NK-92 (cell line): ENCODE measurements around the gene CSNK1G3.

Source experiments
- DNase-seq: peaks from one replicate; lab custom pipeline; 2025; ENCODE audit not compliant: unreplicated experiment; lab: John Stamatoyannopoulos, UW

Gene CSNK1G3

GRCh38 chr5:123512611-123513461 lies 859 bp downstream of the CSNK1G3 start:
- no peak for DNase-seq

DNA sequence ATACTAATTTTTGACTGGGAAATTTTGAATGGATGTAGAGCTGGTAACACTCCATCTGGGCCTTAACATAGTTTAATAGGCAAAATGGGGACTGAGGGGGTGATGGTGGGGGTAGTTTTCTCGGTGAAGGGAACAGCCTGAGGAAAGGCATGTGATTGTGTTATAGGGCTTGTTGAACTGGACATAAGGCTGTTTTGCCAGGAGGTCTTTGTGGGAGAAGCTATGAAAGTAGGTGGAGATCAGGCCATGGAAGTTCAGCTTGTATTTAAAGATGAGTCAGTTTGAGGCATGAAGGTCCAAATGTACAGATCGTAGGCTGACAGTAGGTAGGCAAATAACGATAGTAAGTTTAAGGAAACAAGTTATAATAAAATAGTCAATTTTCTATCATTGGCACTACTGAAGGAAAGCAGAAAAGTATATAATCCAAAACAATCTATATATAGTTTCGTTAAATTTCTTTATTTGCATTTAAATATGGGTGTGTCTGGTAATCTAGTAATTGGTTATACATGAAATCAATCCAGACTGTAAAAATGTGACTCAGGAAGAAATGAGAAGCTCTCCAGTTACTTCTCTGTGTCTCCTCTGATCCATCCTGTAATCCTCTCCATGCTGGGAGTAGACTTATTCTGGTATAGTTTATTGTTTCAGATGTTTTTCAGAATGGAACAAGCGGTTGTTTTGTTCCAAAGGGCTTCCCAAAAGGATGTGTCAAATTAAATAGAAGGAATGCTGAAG lies 2.8 kb downstream of the CSNK1G3 start:
- DNase-seq = no peak

- no peak for DNase-seq
Observed at GRCh38 chr5:123515904-123516303, 3.9 kb downstream of the CSNK1G3 start.

DNA sequence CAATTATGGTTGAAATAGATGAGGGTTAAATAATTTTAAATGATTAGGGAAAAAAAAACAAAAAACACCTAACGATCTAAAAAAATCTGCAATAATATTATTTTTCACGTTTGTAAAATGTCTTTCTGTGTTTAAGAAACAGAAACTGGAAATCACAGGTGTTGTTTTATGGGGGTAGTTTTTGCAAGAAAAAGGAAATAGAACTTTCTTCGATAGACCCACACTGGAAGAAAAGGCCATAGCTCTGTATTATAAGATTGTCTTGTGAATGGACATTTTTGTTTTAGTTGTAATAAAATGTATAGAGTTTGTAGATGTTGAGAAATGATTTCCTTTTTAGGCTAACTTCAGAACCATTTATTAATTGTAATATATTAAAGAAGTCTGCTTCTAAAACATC lies 5.5 kb downstream of the CSNK1G3 start:
- DNase-seq = no peak

- no peak for DNase-seq
Observed at GRCh38 chr5:123518111-123518510, 6.1 kb downstream of the CSNK1G3 start.

- DNase-seq = no peak
Observed at GRCh38 chr5:123520677-123521247, 8.8 kb downstream of the CSNK1G3 start.

DNA sequence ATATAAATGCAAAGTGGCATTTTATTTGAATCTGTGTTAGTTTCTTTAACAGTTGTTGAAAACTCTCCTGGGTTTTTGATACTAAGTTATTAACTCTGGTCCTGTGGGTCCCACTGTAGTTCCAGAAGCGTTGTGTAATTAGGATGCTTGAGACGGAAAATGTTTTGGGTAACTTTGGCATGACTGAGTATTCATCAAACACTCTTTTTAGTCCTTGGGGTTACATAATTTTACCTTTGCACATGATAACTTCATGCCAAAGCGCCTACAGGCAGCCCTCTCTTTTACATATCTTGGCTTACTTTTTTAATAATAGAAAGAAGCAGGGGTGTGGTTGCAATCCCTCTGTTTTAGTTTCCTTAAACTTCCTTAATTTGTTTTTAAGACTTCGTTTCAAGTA lies 12.2 kb downstream of the CSNK1G3 start:
- no peak for DNase-seq

DNA sequence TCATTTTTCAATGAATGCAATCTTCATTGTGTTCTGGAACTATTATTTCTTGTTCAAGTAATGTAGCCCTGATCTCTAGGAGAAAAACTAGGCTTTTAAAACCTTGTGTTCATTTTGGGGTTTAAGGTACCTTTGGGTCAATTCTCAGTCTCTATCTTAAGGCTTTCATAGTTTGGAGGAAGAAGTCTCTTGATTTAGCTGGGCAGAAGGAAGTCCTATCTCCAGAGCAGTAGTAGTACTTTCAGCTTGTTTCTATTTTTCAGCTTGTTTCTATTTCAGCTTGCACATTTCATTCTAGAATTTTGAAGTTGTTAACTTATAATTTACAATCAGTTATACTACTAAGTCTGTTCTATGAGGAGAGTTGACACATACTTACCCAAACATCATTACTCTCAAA lies 15.2 kb downstream of the CSNK1G3 start:
- no peak for DNase-seq

GRCh38 chr5:123528065-123528464 lies 16.1 kb downstream of the CSNK1G3 start:
- DNase-seq = no peak

GRCh38 chr5:123528878-123529277 lies 16.9 kb downstream of the CSNK1G3 start:
- no peak for DNase-seq

GRCh38 chr5:123530728-123531127 lies 18.8 kb downstream of the CSNK1G3 start:
- no peak for DNase-seq

DNA sequence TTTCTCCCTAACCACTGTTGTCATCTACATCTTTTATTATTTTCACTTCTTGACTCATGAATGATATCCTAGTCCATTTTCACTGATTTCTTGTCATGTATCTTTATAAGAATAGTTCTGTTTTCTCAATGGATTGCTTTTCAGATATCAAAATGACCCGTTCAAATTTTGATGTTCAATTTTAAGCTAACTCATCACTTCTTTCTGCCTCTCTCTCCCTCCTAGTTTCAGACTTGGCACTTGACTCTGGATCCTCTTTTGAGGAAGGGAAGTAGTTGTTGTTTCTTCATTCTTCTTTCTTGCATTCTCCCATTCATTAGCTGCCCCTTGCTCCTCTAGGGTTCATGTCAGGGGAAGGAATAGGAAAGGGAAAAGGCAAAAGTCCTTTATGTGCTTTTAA lies 23.7 kb downstream of the CSNK1G3 start:
- DNase-seq = no peak

GRCh38 chr5:123537256-123537655 lies 25.3 kb downstream of the CSNK1G3 start:
- no peak for DNase-seq

GRCh38 chr5:123537845-123538244 lies 25.9 kb downstream of the CSNK1G3 start:
- no peak for DNase-seq

- DNase-seq = no peak
Observed at GRCh38 chr5:123538670-123539459, 26.9 kb downstream of the CSNK1G3 start.

- no peak for DNase-seq
Observed at GRCh38 chr5:123540534-123540933, 28.6 kb downstream of the CSNK1G3 start.

DNA sequence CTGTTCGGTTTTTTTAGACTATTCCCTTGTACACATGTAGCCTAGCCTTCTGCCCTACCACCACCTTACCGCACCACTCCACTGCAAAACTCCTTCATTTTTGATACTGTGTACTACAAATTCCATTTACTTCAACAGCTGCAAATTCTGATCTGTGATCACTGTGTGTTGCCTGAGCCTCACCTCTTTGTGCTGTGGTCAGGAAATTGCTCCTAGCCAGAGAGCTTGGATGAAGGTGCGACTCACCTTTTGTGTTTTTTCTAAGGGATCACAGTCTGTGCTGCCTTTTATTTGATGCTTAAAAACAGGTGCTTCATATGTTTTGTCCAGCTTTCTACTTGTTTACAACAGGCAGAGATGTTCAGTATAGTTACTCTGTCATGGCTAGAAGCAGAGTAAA lies 31.5 kb downstream of the CSNK1G3 start:
- no peak for DNase-seq

DNA sequence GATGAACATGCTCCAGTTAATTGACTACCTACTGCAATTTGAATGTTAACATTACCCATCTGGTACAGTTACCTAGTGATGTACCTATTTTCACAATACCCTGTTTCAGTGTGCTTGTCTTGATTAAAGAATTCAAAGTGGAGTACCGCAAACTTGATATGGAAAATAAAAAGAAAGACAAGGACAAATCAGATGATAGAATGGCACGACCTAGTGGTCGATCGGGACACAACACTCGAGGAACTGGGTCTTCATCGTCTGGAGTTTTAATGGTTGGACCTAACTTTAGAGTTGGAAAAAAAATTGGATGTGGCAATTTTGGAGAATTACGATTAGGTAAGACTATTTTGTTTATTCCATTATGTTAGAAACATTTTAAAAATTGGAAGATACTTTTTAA lies 33.5 kb downstream of the CSNK1G3 start:
- no peak for DNase-seq

- DNase-seq = no peak
Observed at GRCh38 chr5:123546657-123547056, 34.7 kb downstream of the CSNK1G3 start.

- DNase-seq = no peak
Observed at GRCh38 chr5:123549256-123549904, 37.4 kb downstream of the CSNK1G3 start.

- no peak for DNase-seq
Observed at GRCh38 chr5:123554601-123555000, 42.6 kb downstream of the CSNK1G3 start.
